Type B pancreatic cell (in vitro differentiated cells): Measurements from ENCODE around the gene GAREM1. TPM values are rescaled to one million over a fixed set of nuclear protein-coding genes. Genes with fewer than 3 reads are reported as not detected.

Source experiments
- DNase-seq: peaks from one replicate; pipeline ENCODE4 v3.0.0; 2021; ENCODE audit warnings: mixed read lengths; ENCODE audit not compliant: unreplicated experiment; ENCODE audit errors: extremely low spot score
- H3K27ac Mint-ChIP-seq: 2 replicates; pipeline ENCODE4 v1.8.0; 2021; ENCODE audit warnings: mild to moderate bottlenecking, mixed read lengths
- H3K27me3 Mint-ChIP-seq: 2 replicates; pipeline ENCODE4 v1.8.0; 2021; ENCODE audit warnings: mixed read lengths
- H3K36me3 Mint-ChIP-seq: 2 replicates; pipeline ENCODE4 v1.8.0; 2021; ENCODE audit warnings: mixed read lengths
- H3K4me1 Mint-ChIP-seq: one replicate; pipeline ENCODE4 v1.8.0; 2021; ENCODE audit warnings: mixed read lengths; ENCODE audit not compliant: unreplicated experiment
- H3K4me3 Mint-ChIP-seq: 2 replicates; pipeline ENCODE4 v1.8.0; 2021; ENCODE audit warnings: mild to moderate bottlenecking, mixed read lengths
- H3K9me3 Mint-ChIP-seq: 2 replicates; pipeline ENCODE4 v1.8.0; 2021; ENCODE audit warnings: mixed read lengths
- CTCF ChIP-seq: fragments of 200-600 bp; sonication (generic); conservative IDR thresholded peaks from 2 replicates; pipeline ENCODE4 v1.5.0; 2021; ENCODE audit warnings: antibody characterized with exemption, mild to moderate bottlenecking
- total RNA-seq: library from RNA; stranded (reverse); gene quantifications from 2 replicates; pipeline ENCODE4 v1.2.1, GENCODE V29; 2021; ENCODE audit warnings: low replicate concordance

The GAREM1 gene
- total RNA-seq, 1 donor from 2014 or later, result 17.8 TPM

- Mint-ChIP-seq H3K27ac (no peak overlapping the region), H3K4me1 (no peaks in the 10 kb centered on the region), H3K4me3 (no peak overlapping the region), H3K9me3 (no peaks in the 10 kb centered on the region), H3K36me3 (no peaks in the 10 kb centered on the region), H3K27me3 (no peaks in the 10 kb centered on the region)
- TF ChIP-seq CTCF, result no peak
- DNase-seq, result no peak
Observed at GRCh38 chr18:32317651-32318050, 153.0 kb downstream of the GAREM1 start.

GRCh38 chr18:32315881-32316280 lies 154.8 kb downstream of the GAREM1 start:
- Mint-ChIP-seq H3K4me3 (no peak overlapping the region), H3K9me3 (no peaks in the 10 kb centered on the region), H3K4me1 (no peaks in the 10 kb centered on the region), H3K27me3 (no peaks in the 10 kb centered on the region), H3K36me3 (no peaks in the 10 kb centered on the region), H3K27ac (no peak overlapping the region)
- no peak for TF ChIP-seq CTCF
- no peak for DNase-seq

GRCh38 chr18:32310774-32311173 lies 159.9 kb downstream of the GAREM1 start:
- H3K4me3 Mint-ChIP-seq, result no peak overlapping the region
- no peak for TF ChIP-seq CTCF
- peaks cover 6% of the 10 kb centered on the region for H3K36me3 Mint-ChIP-seq
- no peak overlapping the region for H3K27ac Mint-ChIP-seq
- H3K9me3 Mint-ChIP-seq, result no peaks in the 10 kb centered on the region
- no peaks in the 10 kb centered on the region for H3K27me3 Mint-ChIP-seq
- H3K4me1 Mint-ChIP-seq, result peaks cover 5% of the 10 kb centered on the region
- no peak for DNase-seq

GRCh38 chr18:32310101-32310500 lies 160.6 kb downstream of the GAREM1 start:
- Mint-ChIP-seq H3K4me1 (peaks cover 5% of the 10 kb centered on the region), H3K27ac (no peak overlapping the region), H3K36me3 (peaks cover 8% of the 10 kb centered on the region), H3K4me3 (no peak overlapping the region), H3K9me3 (no peaks in the 10 kb centered on the region), H3K27me3 (no peaks in the 10 kb centered on the region)
- no peak for TF ChIP-seq CTCF
- DNase-seq, result no peak

- Mint-ChIP-seq H3K27me3 (no peaks in the 10 kb centered on the region), H3K4me3 (no peak overlapping the region), H3K36me3 (peaks cover 10% of the 10 kb centered on the region), H3K27ac (no peak overlapping the region), H3K9me3 (no peaks in the 10 kb centered on the region), H3K4me1 (peaks cover 5% of the 10 kb centered on the region)
- TF ChIP-seq CTCF, result no peak
- no peak for DNase-seq
Observed at GRCh38 chr18:32308493-32309120, 162.1 kb downstream of the GAREM1 start.

- no peak overlapping the region for H3K4me3 Mint-ChIP-seq
- no peaks in the 10 kb centered on the region for H3K9me3 Mint-ChIP-seq
- no peak overlapping the region for H3K27ac Mint-ChIP-seq
- peaks cover 6% of the 10 kb centered on the region for H3K4me1 Mint-ChIP-seq
- TF ChIP-seq CTCF, result no peak
- H3K27me3 Mint-ChIP-seq, result no peaks in the 10 kb centered on the region
- H3K36me3 Mint-ChIP-seq, result peaks cover 10% of the 10 kb centered on the region
- no peak for DNase-seq
Observed at GRCh38 chr18:32303400-32303799, 167.3 kb downstream of the GAREM1 start.
